Loucy (cell line): ENCODE data around the gene VASN.

Experiments used
- H2AFZ ChIP-seq: fragments of 200-600 bp; sonication (generic); 2 replicates; pipeline ENCODE4 v1.6.0; 2016; ENCODE audit warnings: antibody characterized with exemption, mild to moderate bottlenecking, low read length, moderate library complexity
- H3F3A ChIP-seq: fragments of 200-600 bp; 2 replicates; pipeline ENCODE4 v1.6.0; 2016; ENCODE audit warnings: antibody characterized with exemption, low read depth, mild to moderate bottlenecking
- H3K27me3 ChIP-seq: fragments of 200-600 bp; sonication (generic); 2 replicates; pipeline ENCODE4 v1.6.1; 2014; ENCODE audit warnings: low read length, mild to moderate bottlenecking; ENCODE audit not compliant: insufficient read depth, poor library complexity, severe bottlenecking
- H3K36me3 ChIP-seq: fragments of 200-600 bp; sonication (generic); 2 replicates; pipeline ENCODE4 v1.6.1; 2016; ENCODE audit warnings: low read length; ENCODE audit not compliant: insufficient read depth
- H3K4me1 ChIP-seq: fragments of 200-600 bp; sonication (generic); 2 replicates; pipeline ENCODE4 v1.5.1; 2014; ENCODE audit warnings: low read length, mild to moderate bottlenecking; ENCODE audit not compliant: insufficient read depth, poor library complexity, severe bottlenecking
- H3K4me2 ChIP-seq: fragments of 200-600 bp; sonication (generic); 2 replicates; pipeline ENCODE4 v1.6.0; 2014; ENCODE audit warnings: antibody characterized with exemption, low read length, low read depth, mild to moderate bottlenecking; ENCODE audit not compliant: poor library complexity, severe bottlenecking
- H3K4me3 ChIP-seq: fragments of 200-600 bp; sonication (generic); 2 replicates; pipeline ENCODE4 v1.5.1; 2014; ENCODE audit warnings: low read length, mild to moderate bottlenecking, mixed read lengths; ENCODE audit not compliant: poor library complexity, severe bottlenecking
- H3K79me2 ChIP-seq: fragments of 200-600 bp; sonication (generic); 2 replicates; pipeline ENCODE4 v1.6.1; 2014; ENCODE audit warnings: low read length; ENCODE audit not compliant: insufficient read depth
- H3K9ac ChIP-seq: fragments of 200-600 bp; sonication (generic); 2 replicates; pipeline ENCODE4 v1.6.0; 2014; ENCODE audit warnings: mild to moderate bottlenecking, low read depth, low read length, moderate library complexity; ENCODE audit not compliant: poor library complexity, severe bottlenecking
- H3K9me2 ChIP-seq: fragments of 200-600 bp; sonication (generic); replicated peaks from 2 replicates; pipeline ENCODE4 v1.6.1; 2016; ENCODE audit warnings: low read depth, low read length, mixed read lengths
- H3K9me3 ChIP-seq: fragments of 200-600 bp; sonication (generic); 2 replicates; pipeline ENCODE4 v1.6.1; 2014; ENCODE audit warnings: mild to moderate bottlenecking, antibody characterized with exemption, low read length, low read depth; ENCODE audit not compliant: insufficient read depth
- H4K20me1 ChIP-seq: fragments of 200-600 bp; sonication (generic); 2 replicates; pipeline ENCODE4 v1.6.0; 2014; ENCODE audit warnings: antibody characterized with exemption, low read length, mild to moderate bottlenecking; ENCODE audit not compliant: insufficient read depth, poor library complexity, severe bottlenecking
- EZH2phosphoT487 ChIP-seq: fragments of 200-600 bp; IDR thresholded peaks from 2 replicates; pipeline ENCODE4 v1.6.1; 2018; ENCODE audit warnings: antibody characterized with exemption, mild to moderate bottlenecking, moderate library complexity, borderline replicate concordance
- TF ChIP-seq, protein P1 (sequence below): fragments of 200-600 bp; sonication (generic); conservative IDR thresholded peaks from 2 replicates; pipeline ENCODE4 v1.5.1; 2014; ENCODE audit warnings: mild to moderate bottlenecking, antibody characterized with exemption, low read length

Gene VASN

DNA sequence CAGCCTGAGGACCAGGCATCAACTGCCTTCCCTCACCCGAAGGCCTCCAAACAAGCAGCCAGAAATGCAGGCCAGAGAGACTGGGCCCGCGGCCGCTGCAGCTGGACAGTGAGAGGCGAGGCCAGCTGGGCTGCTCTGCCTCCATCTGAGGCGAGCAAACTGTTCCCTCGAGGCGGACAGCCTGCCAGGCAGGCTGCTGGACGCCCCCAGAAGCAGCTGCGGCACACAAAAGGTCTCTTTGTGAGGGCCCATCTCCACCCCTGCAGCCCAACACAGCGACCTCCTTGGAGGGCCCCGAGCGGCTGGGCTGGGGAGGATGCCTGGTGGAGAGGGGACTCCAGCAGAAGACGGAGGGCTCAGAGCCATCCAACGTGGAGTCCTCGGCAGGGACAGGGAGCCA, 40.0 kb downstream of the VASN start:
- H3K9me3 ChIP-seq: no peaks in the 10 kb centered on the region
- no peak overlapping the region for H3K4me3 ChIP-seq
- no peaks in the 10 kb centered on the region for H3F3A ChIP-seq
- H3K79me2 ChIP-seq: peaks cover 33% of the 10 kb centered on the region
- H4K20me1 ChIP-seq: peaks cover 19% of the 10 kb centered on the region
- no peaks in the 10 kb centered on the region for H3K9me2 ChIP-seq
- H3K4me1 ChIP-seq: peaks cover 3% of the 10 kb centered on the region
- H3K9ac ChIP-seq: no peak overlapping the region
- H3K36me3 ChIP-seq: 0 out of 2 replicates have a peak, but pooled peaks cover 4% of the 10 kb centered on the region
- H2AFZ ChIP-seq: no peak overlapping the region
- H3K4me2 ChIP-seq: no peak overlapping the region
- TF ChIP-seq, protein P1, sequence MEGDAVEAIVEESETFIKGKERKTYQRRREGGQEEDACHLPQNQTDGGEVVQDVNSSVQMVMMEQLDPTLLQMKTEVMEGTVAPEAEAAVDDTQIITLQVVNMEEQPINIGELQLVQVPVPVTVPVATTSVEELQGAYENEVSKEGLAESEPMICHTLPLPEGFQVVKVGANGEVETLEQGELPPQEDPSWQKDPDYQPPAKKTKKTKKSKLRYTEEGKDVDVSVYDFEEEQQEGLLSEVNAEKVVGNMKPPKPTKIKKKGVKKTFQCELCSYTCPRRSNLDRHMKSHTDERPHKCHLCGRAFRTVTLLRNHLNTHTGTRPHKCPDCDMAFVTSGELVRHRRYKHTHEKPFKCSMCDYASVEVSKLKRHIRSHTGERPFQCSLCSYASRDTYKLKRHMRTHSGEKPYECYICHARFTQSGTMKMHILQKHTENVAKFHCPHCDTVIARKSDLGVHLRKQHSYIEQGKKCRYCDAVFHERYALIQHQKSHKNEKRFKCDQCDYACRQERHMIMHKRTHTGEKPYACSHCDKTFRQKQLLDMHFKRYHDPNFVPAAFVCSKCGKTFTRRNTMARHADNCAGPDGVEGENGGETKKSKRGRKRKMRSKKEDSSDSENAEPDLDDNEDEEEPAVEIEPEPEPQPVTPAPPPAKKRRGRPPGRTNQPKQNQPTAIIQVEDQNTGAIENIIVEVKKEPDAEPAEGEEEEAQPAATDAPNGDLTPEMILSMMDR: no peak
- H3K27me3 ChIP-seq: no peaks in the 10 kb centered on the region

DNA sequence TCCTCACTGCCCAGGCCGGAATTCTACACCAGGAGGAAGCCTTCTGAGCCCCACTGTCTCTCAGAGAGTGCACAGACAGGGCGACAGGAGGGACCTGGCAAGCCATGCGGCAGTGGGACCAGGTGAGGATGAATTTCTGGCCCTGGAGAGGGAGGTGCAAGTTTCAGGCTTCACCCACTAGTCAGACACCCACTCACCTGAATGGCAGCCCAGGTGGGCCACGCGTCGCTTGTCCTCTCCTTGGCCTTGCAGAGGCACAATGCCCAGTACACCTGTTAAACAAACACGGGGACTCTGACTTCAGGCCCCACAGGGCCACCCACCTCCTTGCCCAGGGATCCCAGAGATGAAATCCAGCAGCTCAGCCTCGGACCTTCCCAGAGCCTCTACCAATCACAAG, 40.5 kb downstream of the VASN start:
- H3F3A ChIP-seq: no peaks in the 10 kb centered on the region

DNA sequence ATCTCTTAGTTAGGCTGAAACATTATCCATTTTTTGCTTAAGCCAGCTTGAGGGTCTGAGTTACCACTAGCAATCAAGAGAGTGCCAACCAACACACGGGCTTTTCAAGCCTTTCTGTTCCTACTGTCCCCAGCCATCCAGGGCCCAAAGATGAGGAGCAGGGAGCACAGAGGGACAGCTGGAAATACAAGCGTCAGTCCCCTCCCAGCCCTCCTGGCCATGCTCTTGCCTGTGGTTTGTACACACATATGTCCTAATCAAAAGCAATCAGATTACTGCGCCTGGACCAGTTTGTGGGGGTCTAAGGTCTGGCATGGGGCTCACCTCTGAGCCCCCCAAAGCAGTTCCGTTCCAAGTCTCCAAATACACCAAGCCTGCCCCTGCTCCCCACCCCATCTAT, 41.2 kb downstream of the VASN start:
- no peaks in the 10 kb centered on the region for H3F3A ChIP-seq
- H3K27me3 ChIP-seq: no peaks in the 10 kb centered on the region
- no peak overlapping the region for H2AFZ ChIP-seq
- H3K9me3 ChIP-seq: no peaks in the 10 kb centered on the region
- TF ChIP-seq, protein P1: no peak
- no peak for TF ChIP-seq EZH2phosphoT487
- H3K4me3 ChIP-seq: no peak overlapping the region
- H3K4me2 ChIP-seq: no peak overlapping the region
- H3K79me2 ChIP-seq: peaks cover 33% of the 10 kb centered on the region
- peaks cover 19% of the 10 kb centered on the region for H4K20me1 ChIP-seq
- H3K9ac ChIP-seq: no peak overlapping the region
- H3K4me1 ChIP-seq: peaks cover 5% of the 10 kb centered on the region
- 0 out of 2 replicates have a peak, but pooled peaks cover 4% of the 10 kb centered on the region for H3K36me3 ChIP-seq
- H3K9me2 ChIP-seq: no peaks in the 10 kb centered on the region

More for the DNA sequence above, 40.5 kb downstream of the VASN start:
- Histone ChIP-seq H3K4me1 (peaks cover 5% of the 10 kb centered on the region), H3K9me3 (no peaks in the 10 kb centered on the region), H3K4me2 (no peak overlapping the region), H3K9me2 (no peaks in the 10 kb centered on the region), H3K4me3 (no peak overlapping the region), H2AFZ (no peak overlapping the region), H4K20me1 (peaks cover 19% of the 10 kb centered on the region), H3K27me3 (no peaks in the 10 kb centered on the region), H3K36me3 (0 out of 2 replicates have a peak, but pooled peaks cover 4% of the 10 kb centered on the region), H3K79me2 (peaks cover 33% of the 10 kb centered on the region), H3K9ac (no peak overlapping the region)
- TF ChIP-seq, protein P1: no peak
